Panc1 (cell line): ENCODE results near the gene BAIAP2. TPM values are rescaled to one million over a fixed set of nuclear protein-coding genes. Genes with fewer than 3 reads are reported as not detected.
A peak's percentile ranks its signal among the peaks of the same experiment; 100 is the strongest.
"Not testable (repeated sequence)": the region's sequence is repeated elsewhere in the genome, so short reads cannot be mapped to it uniquely, and the experiment has no call there.

ENCODE experiments used
- ATAC-seq: fragments of 200-7000 bp; cut with Tn5 transposase; 2 replicates; pipeline ENCODE4 v1.9.1; 2020; ENCODE audit warnings: mild to moderate bottlenecking, moderate library complexity
- BruUV-seq: library from RNA; stranded (reverse); fragments of 400-500 nt; replicated peaks from 2 replicates; lab custom pipeline; 2021; lab: Mats Ljungman, UMichigan
- CTCF ChIA-PET: fragments of 300-600 bp; sonication (Branson Sonifier 250); formaldehyde crosslinking; loops from one replicate; lab custom pipeline; 2022; ENCODE audit warnings: antibody characterized with exemption; lab: Charles Lee
- POLR2A ChIA-PET: fragments of 300-600 bp; sonication (Branson Sonifier 250); formaldehyde crosslinking; loops from one replicate; lab custom pipeline; 2022; ENCODE audit warnings: antibody characterized with exemption; lab: Charles Lee
- DNase-seq: peaks from one replicate; pipeline ENCODE4 v3.0.0-alpha.2; 2010; ENCODE audit warnings: low read depth, low spot score
- H3K27ac ChIP-seq: 2 replicates; pipeline ENCODE4 v1.5.1; 2011; ENCODE audit warnings: mild to moderate bottlenecking, low read length, inconsistent platforms
- H3K27me3 ChIP-seq: fragments of 200-500 bp; sonication (Bioruptor generic); 2 replicates; pipeline ENCODE4 v1.6.0; 2014; ENCODE audit warnings: low read length, inconsistent platforms; ENCODE audit not compliant: control insufficient read depth, insufficient read depth
- H3K36me3 ChIP-seq: fragments of 200-500 bp; sonication (Bioruptor generic); 2 replicates; pipeline ENCODE4 v1.5.1; 2014; ENCODE audit warnings: inconsistent platforms, mild to moderate bottlenecking, low read length, moderate library complexity; ENCODE audit not compliant: control insufficient read depth, insufficient read depth
- H3K4me1 ChIP-seq: 2 replicates; pipeline ENCODE4 v1.5.1; 2011; ENCODE audit warnings: inconsistent platforms, mild to moderate bottlenecking, low read length, moderate library complexity; ENCODE audit not compliant: control insufficient read depth, insufficient read depth
- H3K4me3 ChIP-seq, 2 experiments: 2 replicates each; pipeline ENCODE4 v1.5.1; 2011 to 2012; ENCODE audit warnings: low read depth in 2 of 2, low read length in 2 of 2, mild to moderate bottlenecking in 2 of 2, inconsistent platforms in 1 of 2, moderate library complexity in 1 of 2
- H3K9me3 ChIP-seq: fragments of 200-500 bp; sonication (Bioruptor generic); 2 replicates; pipeline ENCODE4 v1.5.1; 2014; ENCODE audit warnings: low read depth, mild to moderate bottlenecking, inconsistent platforms, low read length, moderate library complexity; ENCODE audit not compliant: control insufficient read depth, insufficient read depth
- CTCF ChIP-seq: fragments of 450-650 bp; IDR thresholded peaks from 2 replicates; pipeline ENCODE4 v1.5.1; 2017; ENCODE audit warnings: mild to moderate bottlenecking
- POLR2AphosphoS5 ChIP-seq: IDR thresholded peaks from 2 replicates; pipeline ENCODE4 v1.6.1; 2012; ENCODE audit warnings: mild to moderate bottlenecking, low read depth, low read length, moderate library complexity
- REST ChIP-seq, 2 experiments: IDR thresholded peaks; 2 replicates each; pipeline ENCODE4 v1.6.1; 2011 to 2012; ENCODE audit warnings: low read depth in 2 of 2, control low read depth in 1 of 2, low read length in 1 of 2, mild to moderate bottlenecking in 1 of 2, moderate library complexity in 1 of 2; ENCODE audit not compliant: insufficient read depth in 1 of 2
- SIN3A ChIP-seq: IDR thresholded peaks from 2 replicates; pipeline ENCODE4 v1.6.1; 2012; ENCODE audit warnings: low read depth, mild to moderate bottlenecking, low read length, moderate library complexity, borderline replicate concordance; ENCODE audit not compliant: insufficient read depth
- TCF7L2 ChIP-seq: IDR thresholded peaks from 2 replicates; pipeline ENCODE4 v1.6.1; 2011; ENCODE audit warnings: mild to moderate bottlenecking, low read depth, low read length, inconsistent platforms
- in situ Hi-C: cut with HindIII; loops from 2 replicates; pipeline ENCODE4 v1.10.0; 2016; ENCODE audit warnings: low sequenced_read_pairs, low pct_unique_long_range_greater_than_20kb
- intact Hi-C: fragments of 100-400 bp; cut with micrococcal nuclease; formaldehyde crosslinking; loops from one replicate; pipeline ENCODE4 v1.10.0; 2022; ENCODE audit not compliant: unreplicated experiment
- total RNA-seq: library from RNA; stranded (reverse); gene quantifications from one replicate; pipeline ENCODE4 v1.2.1, GENCODE V29; 2021; ENCODE audit not compliant: unreplicated experiment

BAIAP2 gene
- total RNA-seq, 1 experiment from 2014 or later = 125 TPM

GRCh38 chr17:81016575-81016974 is 18.4 kb upstream of the BAIAP2 start:
- H3K36me3 ChIP-seq = no peaks in the 10 kb centered on the region
- POLR2A ChIA-PET = no interaction called here
- H3K4me3 ChIP-seq = no peak overlapping the region
- DNase-seq = no peak
- ATAC-seq = no peak
- BruUV-seq = no TSS peak
- CTCF ChIA-PET = no interaction called here
- H3K9me3 ChIP-seq = 0 out of 2 replicates have a peak, but pooled peaks cover 3% of the 10 kb centered on the region
- intact Hi-C loops = no loop called here
- H3K27me3 ChIP-seq = no peaks in the 10 kb centered on the region
- TF ChIP-seq REST (IDR thresholded peaks at IDR 0.05; ENCODE audit: insufficient read depth in 1 of 2, low read depth in 2 of 2, low read length in 1 of 2) (no peak), CTCF (no peak), TCF7L2 (no peak), POLR2AphosphoS5 (no peak)
- no peak overlapping the region for H3K27ac ChIP-seq
- in situ Hi-C loops = no loop called here
- peaks cover 23% of the 10 kb centered on the region for H3K4me1 ChIP-seq

GRCh38 chr17:81017330-81017729 is 17.6 kb upstream of the BAIAP2 start:
- in situ Hi-C loops, H3K27ac ChIP-seq: not testable (repeated sequence)

GRCh38 chr17:81018044-81018802 is 16.7 kb upstream of the BAIAP2 start:
- CTCF ChIA-PET = interaction anchor here (0.5 kb wide), 1 partner anchor 30 kb away, joined by 4 read pairs; no protein-coding TSS in a partner anchor

More at GRCh38 chr17:81017330-81017729, 17.6 kb upstream of the BAIAP2 start:
- peaks cover 27% of the 10 kb centered on the region for H3K4me1 ChIP-seq
- H3K9me3 ChIP-seq, CTCF ChIA-PET, H3K27me3 ChIP-seq, H3K36me3 ChIP-seq, intact Hi-C loops, H3K4me3 ChIP-seq, BruUV-seq, ATAC-seq, DNase-seq: not testable (repeated sequence)
- POLR2A ChIA-PET = interaction anchor here (0.6 kb wide), 1 partner anchor 380 kb away, joined by 3 read pairs; no protein-coding TSS in a partner anchor

More at GRCh38 chr17:81018044-81018802, 16.7 kb upstream of the BAIAP2 start:
- Histone ChIP-seq H3K4me1 (peaks cover 28% of the 10 kb centered on the region), H3K4me3 (peak overlapping the region; percentile 26 to 49), H3K36me3 (no peaks in the 10 kb centered on the region), H3K9me3 (0 out of 2 replicates have a peak, but pooled peaks cover 3% of the 10 kb centered on the region), H3K27ac (peak overlapping the region; percentile 80), H3K27me3 (no peaks in the 10 kb centered on the region)
- POLR2A ChIA-PET = no interaction called here
- in situ Hi-C loops = no loop called here
- intact Hi-C loops = no loop called here
- no peak for DNase-seq
- TF ChIP-seq SIN3A (no peak), TCF7L2 (no peak), REST (IDR thresholded peaks at IDR 0.05; ENCODE audit: insufficient read depth in 1 of 2, low read depth in 2 of 2, low read length in 1 of 2) (0 out of 4 replicates have a peak, but pooled peaks of 1 of the 2 experiments have one; percentile 25)
- no TSS peak for BruUV-seq
- peak; percentile 78 for ATAC-seq
